ENCODE measurements around the gene KLC3. TPM values are rescaled to one million over a fixed set of nuclear protein-coding genes. Genes with fewer than 3 reads are reported as not detected.
"Not testable (repeated sequence)": the region's sequence is repeated elsewhere in the genome, so short reads cannot be mapped to it uniquely, and the experiment has no call there.

KLC3 gene
- polyA plus RNA-seq, 1 of the 3 experiments (the other 2 are of a cell fraction): 1.2 TPM

GRCh38 chr19:45333609-45334303 lies 6.8 kb upstream of the KLC3 start:
- H3F3A ChIP-seq (replicated peaks; ENCODE audit: insufficient read depth): peaks cover 5% of the 10 kb centered on the region
- H3K9me3 ChIP-seq: no peaks in the 10 kb centered on the region
- no peak overlapping the region for H2AFZ ChIP-seq (ENCODE audit: low read depth)
- H3K79me2 ChIP-seq (ENCODE audit: insufficient read depth): no peaks in the 10 kb centered on the region
- H3K36me3 ChIP-seq (replicated peaks in 1 of 2; ENCODE audit: control insufficient read depth in 1 of 2, insufficient read depth in 2 of 2, low read length in 1 of 2): no peaks in the 10 kb centered on the region
- ChIA-PET CTCF (interaction anchor here (0.9 to 1.1 kb wide), 2 partner anchors 33 to 85 kb away, joined by 3 to 4 read pairs; no protein-coding TSS in a partner anchor), POLR2A (no interaction called here)
- H3K4me1 ChIP-seq (ENCODE audit: control insufficient read depth in 1 of 2, insufficient read depth in 2 of 2, low read depth in 1 of 2, low read length in 1 of 2): no peaks in the 10 kb centered on the region; a peak in 1 of 4 replicates
- 90% methylated on average over 10 of the region's 10 CpGs for WGBS (ENCODE audit: low lambda C conversion rate)
- no peaks in the 10 kb centered on the region for H4K20me1 ChIP-seq (ENCODE audit: insufficient read depth)
- H3K9ac ChIP-seq: no peak overlapping the region
- no peak overlapping the region for H3K4me2 ChIP-seq
- no peaks in the 10 kb centered on the region for H3K9me2 ChIP-seq
- H3K4me3 ChIP-seq (ENCODE audit: low read depth in 2 of 2, low read length in 1 of 2): no peak overlapping the region
- no peak for DNase-seq
- TF ChIP-seq RFX5 (IDR thresholded peaks at IDR 0.05; ENCODE audit: low read length): no peak
- no peak for TF ChIP-seq SMC3 (IDR thresholded peaks at IDR 0.05; ENCODE audit: low read depth, low read length)
- TF ChIP-seq USF1 (IDR thresholded peaks at IDR 0.05; ENCODE audit: borderline replicate concordance, low read depth): peak; percentile 21; the same call in 1 of the 2 replicates
- H3K27me3 ChIP-seq (ENCODE audit: insufficient read depth): no peaks in the 10 kb centered on the region
- no peak overlapping the region for H3K27ac ChIP-seq (ENCODE audit: low read depth in 2 of 2, low read length in 1 of 2)

DNA sequence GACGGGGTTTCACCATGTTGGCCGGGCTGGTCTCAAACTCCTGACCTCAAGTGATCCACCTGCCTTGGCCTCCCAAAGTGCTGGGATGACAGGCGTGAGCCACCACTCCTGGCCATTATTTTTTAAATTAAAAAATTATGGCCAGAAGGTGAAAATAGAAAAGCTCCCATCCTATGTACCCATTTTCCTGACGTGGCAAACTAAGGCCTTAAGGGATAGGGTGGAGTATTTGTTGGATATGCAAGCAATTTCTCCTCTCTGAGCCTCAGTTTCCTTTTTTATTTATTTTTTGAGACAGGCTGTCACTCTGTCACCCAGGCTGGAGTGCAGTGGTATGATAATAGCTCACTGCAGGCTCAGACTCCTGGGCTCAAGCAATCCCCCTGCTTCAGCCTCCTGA lies 5.7 kb upstream of the KLC3 start:
- H3K27me3 ChIP-seq (ENCODE audit: insufficient read depth); DNase-seq; H3K4me3 ChIP-seq (ENCODE audit: low read depth in 2 of 2, low read length in 1 of 2); H4K20me1 ChIP-seq (ENCODE audit: insufficient read depth); H3K9me3 ChIP-seq; H3K9ac ChIP-seq; H3K4me1 ChIP-seq (ENCODE audit: control insufficient read depth in 1 of 2, insufficient read depth in 2 of 2, low read depth in 1 of 2, low read length in 1 of 2); H3K36me3 ChIP-seq (replicated peaks in 1 of 2; ENCODE audit: control insufficient read depth in 1 of 2, insufficient read depth in 2 of 2, low read length in 1 of 2); H3K27ac ChIP-seq (ENCODE audit: low read depth in 2 of 2, low read length in 1 of 2); H3K79me2 ChIP-seq (ENCODE audit: insufficient read depth); H2AFZ ChIP-seq (ENCODE audit: low read depth); POLR2A ChIA-PET; H3K9me2 ChIP-seq; H3K4me2 ChIP-seq: not testable (repeated sequence)
- peaks cover 11% of the 10 kb centered on the region for H3F3A ChIP-seq (replicated peaks; ENCODE audit: insufficient read depth)
- CTCF ChIA-PET: interaction anchor here (0.9 to 1.5 kb wide), 2 partner anchors 34 to 135 kb away, joined by 3 to 4 read pairs; no protein-coding TSS in a partner anchor
- WGBS (ENCODE audit: low lambda C conversion rate): 78% methylated on average over 4 of the region's 4 CpGs

DNA sequence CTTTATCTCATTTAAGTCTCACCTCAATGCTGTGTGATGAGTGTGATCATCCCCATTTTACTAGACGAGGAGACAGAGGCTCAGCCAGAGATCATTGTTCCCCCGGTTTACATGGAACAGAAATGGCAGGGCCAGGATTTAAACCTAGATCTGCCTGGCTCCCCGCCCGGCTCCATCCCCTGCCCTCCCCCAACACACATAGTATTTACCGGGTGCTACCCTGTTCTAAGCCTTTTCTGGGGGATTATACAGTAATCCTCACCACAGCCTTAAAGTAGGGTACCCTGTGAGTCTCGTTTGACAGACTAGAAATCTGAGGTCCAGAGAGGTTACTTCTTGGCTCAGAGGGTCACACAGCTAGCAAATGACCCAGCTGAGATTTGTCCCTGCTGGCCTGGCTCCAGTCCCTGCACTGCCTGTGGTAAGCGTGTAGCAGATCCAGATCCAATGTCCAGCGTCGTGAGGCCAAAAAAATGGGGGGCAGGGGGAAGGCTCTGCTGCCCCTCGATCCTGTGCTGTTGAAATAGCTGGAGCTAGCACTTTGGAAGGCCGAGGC lies 3.8 kb upstream of the KLC3 start:
- Histone ChIP-seq H3K36me3 (replicated peaks in 1 of 2; ENCODE audit: control insufficient read depth in 1 of 2, insufficient read depth in 2 of 2, low read length in 1 of 2) (no peaks in the 10 kb centered on the region), H3K4me3 (ENCODE audit: low read depth in 2 of 2, low read length in 1 of 2) (no peak overlapping the region), H2AFZ (ENCODE audit: low read depth) (no peak overlapping the region), H3K9me2 (no peaks in the 10 kb centered on the region), H3K4me2 (no peak overlapping the region), H4K20me1 (ENCODE audit: insufficient read depth) (no peaks in the 10 kb centered on the region), H3K9ac (no peak overlapping the region), H3K79me2 (ENCODE audit: insufficient read depth) (no peaks in the 10 kb centered on the region), H3F3A (replicated peaks; ENCODE audit: insufficient read depth) (peaks cover 11% of the 10 kb centered on the region), H3K27me3 (ENCODE audit: insufficient read depth) (no peaks in the 10 kb centered on the region; the same call in 1 of the 2 replicates), H3K4me1 (ENCODE audit: control insufficient read depth in 1 of 2, insufficient read depth in 2 of 2, low read depth in 1 of 2, low read length in 1 of 2) (peaks cover 0 to 2% of the 10 kb centered on the region in 2 experiments; a peak in 1 of 4 replicates), H3K9me3 (no peaks in the 10 kb centered on the region), H3K27ac (ENCODE audit: low read depth in 2 of 2, low read length in 1 of 2) (no peak overlapping the region)
- peak; percentile 12 for DNase-seq
- 65% methylated on average over 11 of the region's 11 CpGs for WGBS (ENCODE audit: low lambda C conversion rate)
- ChIA-PET POLR2A (no interaction called here), CTCF (interaction anchor here (0.9 to 4.1 kb wide), 7 partner anchors 15 to 613 kb away, joined by 3 to 49 read pairs (median 13); partner anchors contain the start of gene MARK4)
- TF ChIP-seq NFIC (IDR thresholded peaks at IDR 0.05; ENCODE audit: borderline replicate concordance) (no peak), MEF2A (IDR thresholded peaks at IDR 0.05; ENCODE audit: borderline replicate concordance, low read depth) (no peak), RXRA (IDR thresholded peaks at IDR 0.05; ENCODE audit: borderline replicate concordance, low read depth) (no peak), EP300 (IDR thresholded peaks at IDR 0.05; ENCODE audit: borderline replicate concordance in 1 of 2, low read depth in 1 of 2, low read length in 1 of 2) (no peak), FOSL2 (IDR thresholded peaks at IDR 0.05; ENCODE audit: borderline replicate concordance, low read depth) (no peak), ELF1 (IDR thresholded peaks at IDR 0.05) (no peak), FOXJ3 (CRISPR knock-in tag; IDR thresholded peaks at IDR 0.05) (no peak), TAF1 (IDR thresholded peaks at IDR 0.05; ENCODE audit: borderline replicate concordance, low read depth, low read length) (no peak), RAD21 (IDR thresholded peaks at IDR 0.05; ENCODE audit: low read length) (no peak), USF1 (IDR thresholded peaks at IDR 0.05; ENCODE audit: borderline replicate concordance, low read depth) (no peak)
- TF ChIP-seq, protein P1, sequence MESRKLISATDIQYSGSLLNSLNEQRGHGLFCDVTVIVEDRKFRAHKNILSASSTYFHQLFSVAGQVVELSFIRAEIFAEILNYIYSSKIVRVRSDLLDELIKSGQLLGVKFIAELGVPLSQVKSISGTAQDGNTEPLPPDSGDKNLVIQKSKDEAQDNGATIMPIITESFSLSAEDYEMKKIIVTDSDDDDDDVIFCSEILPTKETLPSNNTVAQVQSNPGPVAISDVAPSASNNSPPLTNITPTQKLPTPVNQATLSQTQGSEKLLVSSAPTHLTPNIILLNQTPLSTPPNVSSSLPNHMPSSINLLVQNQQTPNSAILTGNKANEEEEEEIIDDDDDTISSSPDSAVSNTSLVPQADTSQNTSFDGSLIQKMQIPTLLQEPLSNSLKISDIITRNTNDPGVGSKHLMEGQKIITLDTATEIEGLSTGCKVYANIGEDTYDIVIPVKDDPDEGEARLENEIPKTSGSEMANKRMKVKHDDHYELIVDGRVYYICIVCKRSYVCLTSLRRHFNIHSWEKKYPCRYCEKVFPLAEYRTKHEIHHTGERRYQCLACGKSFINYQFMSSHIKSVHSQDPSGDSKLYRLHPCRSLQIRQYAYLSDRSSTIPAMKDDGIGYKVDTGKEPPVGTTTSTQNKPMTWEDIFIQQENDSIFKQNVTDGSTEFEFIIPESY (IDR thresholded peaks at IDR 0.05; ENCODE audit: borderline replicate concordance, low read depth): no peak
- TF ChIP-seq, protein P2, sequence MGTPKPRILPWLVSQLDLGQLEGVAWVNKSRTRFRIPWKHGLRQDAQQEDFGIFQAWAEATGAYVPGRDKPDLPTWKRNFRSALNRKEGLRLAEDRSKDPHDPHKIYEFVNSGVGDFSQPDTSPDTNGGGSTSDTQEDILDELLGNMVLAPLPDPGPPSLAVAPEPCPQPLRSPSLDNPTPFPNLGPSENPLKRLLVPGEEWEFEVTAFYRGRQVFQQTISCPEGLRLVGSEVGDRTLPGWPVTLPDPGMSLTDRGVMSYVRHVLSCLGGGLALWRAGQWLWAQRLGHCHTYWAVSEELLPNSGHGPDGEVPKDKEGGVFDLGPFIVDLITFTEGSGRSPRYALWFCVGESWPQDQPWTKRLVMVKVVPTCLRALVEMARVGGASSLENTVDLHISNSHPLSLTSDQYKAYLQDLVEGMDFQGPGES (IDR thresholded peaks at IDR 0.05; ENCODE audit: low read depth, low read length): no peak
- TF ChIP-seq, protein P3, sequence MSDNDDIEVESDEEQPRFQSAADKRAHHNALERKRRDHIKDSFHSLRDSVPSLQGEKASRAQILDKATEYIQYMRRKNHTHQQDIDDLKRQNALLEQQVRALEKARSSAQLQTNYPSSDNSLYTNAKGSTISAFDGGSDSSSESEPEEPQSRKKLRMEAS (IDR thresholded peaks at IDR 0.05; ENCODE audit: low read depth): no peak

All from SK-N-SH (cell line).